Activated naive CD4-positive, alpha-beta T cell treated with Interleukin-2 at 50 U/mL for 16 hours (primary cell): ENCODE measurements around the gene CDKAL1.
"Not testable (repeated sequence)": the region's sequence is repeated elsewhere in the genome, so short reads cannot be mapped to it uniquely, and the experiment has no call there.

Experiments used
- DNase-seq: peaks from one replicate; pipeline ENCODE4 v3.0.0-alpha.2; 2020

CDKAL1 gene

DNA sequence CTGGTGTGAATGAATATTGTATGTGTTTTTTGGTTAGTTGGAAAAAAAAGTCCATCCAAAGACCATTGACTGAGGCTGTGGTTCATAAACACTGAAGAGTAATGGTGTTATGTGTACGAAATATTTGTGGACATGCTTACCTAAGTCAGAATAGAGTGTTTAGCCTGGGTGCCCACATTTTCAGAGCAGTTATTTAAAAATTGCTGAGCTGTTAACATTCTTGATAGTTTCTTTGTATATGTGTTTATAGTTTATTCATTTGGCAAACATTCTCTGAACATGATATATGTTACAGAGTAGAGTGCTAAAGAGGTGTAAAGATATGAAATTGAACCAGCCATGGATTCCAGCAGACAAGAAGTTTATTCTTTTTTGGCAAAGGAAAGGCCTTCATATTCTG is 20.6 kb downstream of the CDKAL1 start:
- DNase-seq: no peak

DNA sequence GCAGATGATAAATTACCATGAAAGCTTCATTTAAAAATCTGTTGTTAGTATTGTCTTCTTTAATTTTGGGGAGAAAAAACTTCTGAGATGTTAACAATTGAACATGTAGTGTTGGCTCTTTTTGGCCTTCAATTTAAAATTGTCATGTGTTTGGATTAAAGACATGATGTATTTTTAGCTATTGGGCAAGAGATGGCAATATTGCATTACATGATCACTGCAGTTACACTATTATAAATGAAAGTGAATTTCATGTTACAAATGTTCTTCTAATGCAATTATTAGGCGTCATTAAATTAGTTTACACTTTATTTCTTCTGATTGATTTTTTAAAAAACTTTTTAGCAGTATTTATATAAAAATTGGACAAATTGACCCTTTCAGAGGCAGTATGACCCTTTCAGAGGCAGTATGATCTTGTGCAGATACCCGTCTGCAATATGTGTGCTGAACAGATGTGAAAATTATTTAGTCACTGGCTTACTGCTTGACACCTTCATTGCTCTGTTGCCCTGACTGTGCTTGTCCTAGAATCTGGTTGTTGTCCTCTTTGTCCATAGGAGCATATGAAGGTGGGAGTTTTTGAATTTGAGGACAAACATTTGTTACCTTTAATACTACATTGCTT is 25.8 kb downstream of the CDKAL1 start:
- no peak for DNase-seq

DNA sequence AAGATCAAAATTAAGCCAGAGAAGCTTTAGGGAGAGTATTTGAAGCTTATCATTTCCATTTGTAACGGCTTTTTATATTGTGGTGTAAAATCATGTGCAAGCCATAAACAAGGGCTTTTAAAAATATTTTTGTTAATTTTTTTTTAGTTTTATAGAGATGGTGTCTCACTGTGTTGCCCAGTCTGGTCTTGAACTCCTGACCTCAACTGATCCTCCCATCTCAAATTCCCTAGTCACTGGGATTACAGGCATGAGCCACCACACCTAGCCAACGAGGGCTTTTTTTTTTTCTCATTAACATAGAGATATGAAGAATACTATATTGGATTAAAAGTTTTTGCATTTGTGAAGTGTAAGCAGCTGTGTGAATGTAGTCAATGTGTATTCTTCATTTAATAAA is 29.1 kb downstream of the CDKAL1 start:
- DNase-seq: no peak

DNA sequence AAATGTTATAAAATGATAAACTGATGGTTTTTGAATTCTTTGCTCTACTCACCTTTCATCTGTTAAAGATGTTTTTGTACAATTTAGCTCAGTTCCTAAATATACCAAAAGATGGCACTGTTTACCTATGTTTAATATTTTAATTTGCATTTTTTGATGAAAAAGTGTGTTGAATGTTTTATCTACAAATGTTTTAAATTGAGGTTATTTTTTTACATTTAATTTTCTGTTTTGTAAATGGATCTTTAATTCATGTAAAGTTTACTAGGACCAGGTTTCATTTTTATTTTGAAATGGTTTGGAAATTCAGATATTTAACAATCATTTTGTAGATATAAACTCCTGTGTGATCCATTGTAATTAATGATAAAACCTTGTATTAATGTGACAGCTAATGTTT is 30.0 kb downstream of the CDKAL1 start:
- no peak for DNase-seq

DNA sequence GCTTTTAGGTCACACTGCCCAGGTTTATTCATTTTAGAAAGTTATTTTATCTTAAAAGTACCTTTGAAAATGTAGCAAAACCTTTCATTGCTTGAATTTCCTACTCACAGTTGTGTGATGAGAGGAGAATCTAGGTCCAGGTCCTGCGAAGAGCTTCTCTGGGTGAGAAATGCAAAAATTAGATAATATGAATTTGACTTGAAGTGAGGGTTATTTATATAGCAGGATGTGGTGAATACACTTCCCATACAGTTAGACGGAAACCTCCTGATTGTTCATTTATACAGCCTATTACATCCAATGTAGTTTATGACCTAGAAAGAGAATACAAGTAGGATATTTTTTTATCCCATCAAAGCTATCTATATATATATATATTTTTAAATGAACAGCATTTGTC is 30.5 kb downstream of the CDKAL1 start:
- no peak for DNase-seq

DNA sequence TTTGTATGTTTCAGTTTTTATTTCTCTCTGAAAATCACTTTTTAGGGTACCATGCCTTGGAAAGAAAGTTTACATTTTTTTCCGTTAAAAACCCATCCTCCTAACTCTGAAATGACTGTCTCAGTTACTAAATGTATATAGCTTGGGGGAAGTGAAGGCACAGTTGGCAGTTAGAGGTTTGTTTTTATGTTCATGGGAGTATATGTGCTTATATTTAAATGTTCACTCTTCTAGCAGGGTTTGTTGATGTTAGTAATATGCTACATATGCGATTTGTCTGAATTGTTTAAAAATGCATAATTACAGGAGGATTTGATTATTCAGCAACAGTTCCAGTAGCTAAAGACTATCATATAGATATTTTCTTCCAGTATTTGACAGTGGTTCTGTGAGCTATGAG is 31.1 kb downstream of the CDKAL1 start:
- DNase-seq: no peak

DNA sequence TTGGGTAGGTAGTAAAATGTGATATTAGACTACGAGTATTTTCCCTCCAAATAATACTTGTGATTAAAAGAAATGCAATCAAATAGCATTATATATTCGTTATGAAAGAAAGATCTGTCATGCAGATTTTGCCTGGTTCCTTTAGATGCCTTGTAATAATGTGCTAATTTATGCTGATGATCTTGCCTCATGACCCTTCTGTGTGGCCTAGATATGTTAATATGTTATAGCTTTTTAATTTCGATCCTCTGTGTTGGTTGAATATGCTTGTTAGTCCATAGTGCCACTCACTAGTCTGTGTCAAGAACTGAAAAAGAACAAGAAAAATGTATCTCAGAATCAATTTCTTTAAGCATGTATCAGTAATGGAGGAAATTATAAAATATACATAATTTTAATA is 31.9 kb downstream of the CDKAL1 start:
- no peak for DNase-seq

DNA sequence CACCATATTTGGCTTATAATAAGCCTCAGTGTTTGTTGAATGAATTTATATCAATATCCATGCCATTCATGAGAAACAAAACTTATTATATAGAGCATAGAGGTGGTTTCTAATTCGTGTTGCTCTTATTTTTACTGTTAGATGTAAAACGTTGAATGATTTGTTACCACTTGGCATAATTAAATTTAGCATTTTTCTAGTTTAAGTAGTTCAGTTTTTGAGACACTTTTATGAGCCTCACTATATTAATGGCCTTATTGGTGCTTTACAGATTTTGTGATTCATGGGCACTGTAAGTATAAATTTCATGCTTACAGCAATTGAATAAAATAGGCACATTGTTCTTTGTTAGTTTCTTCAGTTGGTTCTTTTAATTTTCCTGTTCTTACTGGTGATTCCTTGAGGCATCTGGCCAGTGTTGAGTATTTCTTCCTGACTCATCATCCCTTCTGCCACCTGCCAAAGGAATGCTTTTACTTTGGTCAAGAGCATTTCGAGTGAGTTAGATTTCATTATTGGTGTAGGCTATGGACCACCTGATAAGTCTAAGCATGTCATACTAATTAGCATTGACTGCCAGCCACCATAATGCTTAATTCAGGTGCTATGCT is 34.8 kb downstream of the CDKAL1 start:
- DNase-seq: no peak

DNA sequence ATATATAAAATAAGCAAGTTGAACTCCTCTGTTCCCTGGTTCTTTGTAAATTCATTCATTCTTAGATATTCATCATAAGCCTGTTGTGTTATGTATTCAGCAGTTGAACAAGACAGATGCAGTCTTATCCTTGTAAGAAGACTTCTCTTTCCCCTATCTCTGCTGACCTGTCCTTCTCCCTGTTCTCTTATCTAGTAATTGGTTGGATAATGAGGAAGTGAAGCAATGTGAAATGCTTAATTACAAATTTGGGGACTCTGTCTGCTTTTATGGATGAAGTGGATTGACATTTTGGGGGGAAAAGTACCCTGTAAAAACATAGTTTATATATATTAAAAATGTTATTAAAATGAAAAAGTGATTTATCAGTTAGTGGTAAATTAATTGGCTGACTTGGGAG is 37.0 kb downstream of the CDKAL1 start:
- DNase-seq: no peak

DNA sequence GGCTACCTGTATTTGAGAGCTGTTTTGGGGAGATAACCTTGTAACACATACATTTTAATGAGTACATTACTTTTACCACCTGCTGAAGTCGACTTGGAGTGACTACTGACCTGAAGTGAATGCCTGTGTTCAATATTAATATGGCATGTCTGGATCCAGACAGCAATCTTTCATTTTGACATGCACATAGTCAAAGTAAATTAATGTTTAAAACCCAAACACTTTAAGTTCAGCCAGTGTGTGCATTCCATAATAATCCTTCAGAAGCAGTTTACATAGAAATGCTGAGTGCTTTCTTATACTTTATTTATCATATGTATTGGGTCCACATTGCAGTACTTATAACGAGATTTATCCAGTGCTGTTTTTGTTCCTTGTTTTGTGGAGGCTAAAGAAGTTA is 38.0 kb downstream of the CDKAL1 start:
- DNase-seq: no peak

DNA sequence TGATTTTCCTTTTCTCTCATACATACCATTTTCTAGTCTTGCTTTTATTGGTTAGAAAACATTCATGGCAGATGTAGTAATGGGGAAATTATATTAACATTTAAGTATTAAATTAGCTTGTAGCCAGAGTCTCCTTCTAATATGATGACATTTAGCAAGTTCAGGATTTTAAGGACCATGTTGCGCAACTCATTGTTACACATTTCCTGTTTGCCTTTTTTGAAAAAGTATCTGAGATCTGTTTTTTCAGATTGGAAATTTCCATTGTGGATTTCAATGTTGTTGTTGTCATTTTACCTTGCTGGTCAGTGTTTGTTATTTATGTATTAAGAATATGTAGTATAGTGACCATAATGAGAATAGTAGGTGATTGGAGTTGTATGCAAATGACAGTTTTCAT is 38.7 kb downstream of the CDKAL1 start:
- no peak for DNase-seq

DNA sequence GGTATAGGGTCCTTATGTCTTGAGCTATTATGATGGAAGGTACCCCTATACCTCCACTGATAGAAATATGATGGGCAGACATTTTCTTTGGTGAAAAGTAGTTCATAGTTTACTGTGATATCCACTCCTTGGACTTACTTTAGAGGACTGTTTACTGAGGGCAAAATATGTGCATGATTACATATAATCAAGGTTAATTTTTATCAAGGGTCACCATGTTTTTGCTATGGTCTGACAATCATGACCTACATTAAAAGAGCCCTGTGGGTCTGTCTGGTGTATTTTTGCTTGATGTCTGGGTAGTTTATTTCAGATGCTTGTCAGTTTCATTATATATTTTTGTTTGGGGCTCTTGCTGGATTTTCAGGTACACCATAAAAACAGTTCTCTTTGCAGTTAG is 40.1 kb downstream of the CDKAL1 start:
- no peak for DNase-seq

DNA sequence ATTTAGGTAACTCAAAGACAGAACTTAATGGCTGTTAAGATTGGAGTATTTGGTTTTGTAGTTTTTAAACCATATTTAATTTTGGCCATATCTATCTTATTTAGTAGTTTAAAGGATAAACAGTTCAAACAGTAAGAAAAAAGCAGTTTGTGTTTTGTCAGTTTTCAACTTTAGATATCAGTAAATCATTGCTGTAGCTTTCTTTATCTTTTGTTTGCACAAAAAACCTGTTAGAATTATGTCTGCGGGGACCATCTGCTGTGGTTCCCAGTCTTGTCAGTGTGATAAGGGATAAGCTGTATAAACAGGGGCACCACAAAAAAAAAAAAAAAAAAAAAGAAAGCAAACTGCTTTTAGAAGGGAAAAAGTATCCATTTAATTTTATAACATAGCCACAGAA is 40.9 kb downstream of the CDKAL1 start:
- no peak for DNase-seq

DNA sequence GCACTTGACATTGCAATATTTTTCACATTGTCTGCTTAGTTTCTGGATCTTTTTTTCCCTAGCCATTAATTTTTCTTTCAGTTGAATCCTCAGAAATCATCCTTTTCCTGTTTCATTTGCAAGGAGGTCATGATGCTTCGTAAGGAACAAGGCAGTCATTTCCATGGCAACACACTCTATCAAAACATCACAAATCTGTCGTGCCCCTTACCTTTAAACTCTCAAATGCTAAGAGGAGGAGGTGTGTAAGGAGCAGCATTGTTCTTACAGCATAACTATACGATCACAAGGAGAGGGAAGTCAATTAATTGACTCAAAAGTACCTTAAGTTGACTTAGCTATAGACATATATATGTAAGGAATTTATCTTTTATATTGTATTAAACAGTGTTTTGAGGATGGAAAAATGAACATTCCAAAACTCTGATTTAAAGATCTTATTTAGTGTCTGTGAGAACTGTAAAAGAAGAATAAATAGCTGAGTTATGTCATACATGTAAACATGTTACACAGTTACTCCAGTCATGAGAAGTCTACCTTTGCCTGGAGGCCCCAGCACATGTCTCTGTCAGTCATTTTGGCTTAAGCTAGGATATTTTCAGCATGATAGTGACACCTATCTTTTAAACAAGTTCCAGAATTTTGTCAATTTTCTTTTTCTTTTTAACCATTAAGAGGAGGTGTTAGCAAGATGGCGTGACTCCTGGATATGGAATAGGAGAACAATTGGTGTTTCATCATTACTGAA is 41.6 kb downstream of the CDKAL1 start:
- no peak for DNase-seq

DNA sequence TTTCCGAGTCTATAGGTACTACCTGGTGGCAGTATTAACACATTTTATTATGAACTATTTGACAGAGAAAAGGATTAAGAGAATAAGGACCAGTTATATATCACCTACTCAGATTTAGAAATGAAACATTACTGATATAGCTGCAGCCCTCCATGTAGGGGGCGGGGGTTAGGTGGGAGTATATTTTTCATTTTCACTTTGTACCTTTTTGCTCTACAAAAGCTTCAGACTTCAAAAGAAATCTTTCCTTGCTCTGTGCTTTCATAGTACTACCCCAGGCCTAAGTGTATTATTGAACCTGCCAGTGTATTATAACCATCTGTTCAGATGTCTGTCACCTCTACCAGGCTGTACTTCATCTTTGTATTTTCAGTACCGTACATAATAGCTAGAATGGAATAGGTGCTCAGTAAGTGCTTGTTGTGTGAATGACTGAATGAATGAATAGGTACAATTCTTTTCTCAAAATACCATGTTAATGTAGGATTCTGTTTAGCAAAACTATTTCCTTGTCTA is 43.0 kb downstream of the CDKAL1 start:
- DNase-seq: no peak

DNA sequence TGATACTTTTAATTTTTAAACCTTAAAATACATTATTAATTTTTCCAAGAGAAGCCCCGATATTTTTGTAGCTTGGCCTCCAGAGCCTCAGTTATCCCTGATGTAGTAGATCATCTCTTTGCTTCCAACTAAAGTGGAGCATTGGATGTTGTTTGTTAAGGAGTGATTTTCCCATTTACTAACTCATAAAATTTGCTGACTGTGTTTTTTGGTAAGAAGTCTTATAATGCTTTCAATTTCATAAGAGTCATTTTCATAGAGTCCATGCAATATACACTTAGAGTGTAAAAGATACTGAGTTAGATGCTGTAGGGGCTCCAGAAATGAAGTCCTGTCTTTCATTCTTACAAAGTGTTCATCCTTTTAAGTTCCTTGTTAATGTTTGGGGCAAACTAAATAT is 46.8 kb downstream of the CDKAL1 start:
- DNase-seq: no peak

DNA sequence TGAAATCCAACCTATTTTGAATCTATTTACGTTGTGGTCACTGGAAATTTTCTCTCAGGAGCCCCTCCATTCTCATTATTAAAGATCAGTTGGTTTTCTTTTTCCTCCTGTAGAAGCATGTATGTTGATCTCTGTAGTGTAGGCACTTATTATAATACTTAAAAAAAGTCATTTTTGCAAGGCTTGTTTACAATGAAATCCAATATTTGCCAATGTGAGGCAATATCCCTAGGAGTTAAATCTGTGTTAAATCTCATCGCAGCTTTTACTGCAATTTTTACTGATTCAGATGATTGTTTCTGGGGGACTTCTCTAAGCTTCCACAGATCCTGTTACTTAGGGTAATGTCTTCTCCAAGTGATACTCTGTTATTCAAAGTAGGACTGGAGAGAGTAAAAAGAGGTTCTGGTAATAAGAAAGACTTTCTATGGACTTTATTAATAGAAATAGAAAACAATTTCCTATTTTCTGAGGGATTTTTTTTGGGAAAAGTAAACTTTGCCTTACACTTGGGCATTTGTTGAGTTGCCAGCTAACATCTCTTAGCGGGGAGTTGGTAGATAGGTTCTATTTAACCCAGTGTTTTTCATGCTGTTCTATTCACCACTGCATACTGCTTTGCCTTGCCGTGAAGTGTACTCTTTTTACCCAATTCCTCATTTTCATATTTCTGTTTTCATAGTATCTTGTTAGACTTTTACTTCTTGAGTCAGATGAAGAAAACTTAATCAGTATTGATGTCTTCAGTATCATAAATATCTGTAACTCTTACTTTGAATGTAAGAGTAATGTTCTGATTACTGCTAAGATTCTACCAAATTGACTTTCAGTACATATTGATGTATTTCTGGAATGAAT is 48.6 kb downstream of the CDKAL1 start:
- no peak for DNase-seq

DNA sequence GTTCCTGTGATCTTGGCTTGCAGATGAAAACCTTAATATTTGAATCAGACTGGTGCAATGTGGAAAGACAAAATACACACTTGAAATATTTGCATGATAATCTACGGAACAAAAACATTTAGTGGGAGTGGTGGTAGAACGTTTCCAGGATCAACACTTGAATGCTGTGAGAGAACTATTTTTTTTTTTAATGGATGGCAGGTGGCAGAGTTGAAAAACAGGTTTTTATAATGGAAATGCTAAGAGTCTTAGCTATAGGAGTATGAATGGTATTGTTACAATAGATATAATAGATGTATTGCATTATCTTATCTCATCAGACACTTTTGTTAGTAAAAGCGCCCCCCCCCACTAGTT is 49.2 kb downstream of the CDKAL1 start:
- DNase-seq: no peak

DNA sequence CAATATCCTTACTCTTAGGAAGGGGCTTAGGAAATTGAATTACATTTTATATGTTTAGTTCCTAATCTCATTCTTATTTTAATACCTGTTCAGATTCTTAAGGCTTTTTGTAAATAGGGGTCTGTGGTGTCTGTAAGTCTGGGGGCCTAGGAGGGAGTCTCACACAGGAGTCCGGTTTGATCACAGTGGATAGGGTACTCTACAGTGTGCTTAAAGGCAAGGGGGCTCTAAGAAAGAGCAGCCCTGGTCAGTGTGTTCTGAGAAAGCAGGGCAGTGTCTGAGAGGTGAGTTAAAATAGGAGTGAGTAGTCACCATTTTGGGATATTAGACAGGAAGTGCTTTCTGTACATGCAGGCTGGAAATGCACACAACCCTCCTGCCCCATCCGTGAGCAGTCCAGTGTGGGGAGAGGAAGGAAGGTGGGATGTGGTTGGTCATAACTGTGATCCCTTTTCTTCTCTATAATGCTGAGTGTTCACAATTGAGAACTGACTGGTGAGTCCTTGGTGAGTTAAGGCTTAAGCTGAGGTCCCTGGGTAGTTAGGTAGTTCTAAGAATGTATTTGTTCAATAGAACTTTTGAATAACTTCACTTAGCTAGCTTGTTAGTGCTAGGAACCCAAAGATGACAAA is 50.0 kb downstream of the CDKAL1 start:
- DNase-seq: no peak

DNA sequence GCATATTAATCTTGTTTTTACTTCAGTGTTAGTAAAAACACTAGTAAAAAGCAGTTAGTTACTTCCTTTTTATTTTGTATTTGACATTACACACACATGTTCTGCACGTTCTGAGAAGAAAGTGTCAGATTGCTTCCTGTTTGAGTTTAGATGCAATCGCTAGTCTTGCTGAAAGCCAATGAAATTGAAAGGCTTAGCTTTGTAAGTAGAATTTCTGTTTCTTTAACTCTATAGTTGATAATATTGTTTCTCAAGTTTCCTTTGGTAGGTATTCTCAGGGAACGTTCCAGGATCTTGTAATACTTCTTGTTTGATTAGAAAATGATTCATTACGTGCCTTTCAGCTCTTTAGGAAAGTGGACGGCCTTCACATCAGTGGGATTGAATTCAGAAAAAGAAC is 55.0 kb downstream of the CDKAL1 start:
- no peak for DNase-seq

DNA sequence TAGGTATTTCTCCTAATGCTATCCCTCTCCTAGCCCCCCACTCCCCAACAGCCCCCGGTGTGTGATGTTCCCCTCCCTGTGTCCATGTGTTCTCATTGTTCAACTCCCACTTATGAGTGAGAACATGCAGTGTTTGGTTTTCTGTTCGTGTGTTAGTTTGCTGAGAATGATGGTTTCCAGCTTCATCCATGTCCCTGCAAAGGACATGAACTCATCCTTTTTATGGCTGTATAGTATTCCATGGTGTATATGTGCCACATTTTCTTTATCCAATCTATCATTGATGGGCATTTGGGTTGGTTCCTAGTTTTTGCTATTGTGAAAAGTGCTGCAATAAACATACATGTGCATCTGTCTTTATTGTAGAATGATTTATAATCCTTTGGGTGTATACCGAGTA is 56.2 kb downstream of the CDKAL1 start:
- DNase-seq: not testable (repeated sequence)

DNA sequence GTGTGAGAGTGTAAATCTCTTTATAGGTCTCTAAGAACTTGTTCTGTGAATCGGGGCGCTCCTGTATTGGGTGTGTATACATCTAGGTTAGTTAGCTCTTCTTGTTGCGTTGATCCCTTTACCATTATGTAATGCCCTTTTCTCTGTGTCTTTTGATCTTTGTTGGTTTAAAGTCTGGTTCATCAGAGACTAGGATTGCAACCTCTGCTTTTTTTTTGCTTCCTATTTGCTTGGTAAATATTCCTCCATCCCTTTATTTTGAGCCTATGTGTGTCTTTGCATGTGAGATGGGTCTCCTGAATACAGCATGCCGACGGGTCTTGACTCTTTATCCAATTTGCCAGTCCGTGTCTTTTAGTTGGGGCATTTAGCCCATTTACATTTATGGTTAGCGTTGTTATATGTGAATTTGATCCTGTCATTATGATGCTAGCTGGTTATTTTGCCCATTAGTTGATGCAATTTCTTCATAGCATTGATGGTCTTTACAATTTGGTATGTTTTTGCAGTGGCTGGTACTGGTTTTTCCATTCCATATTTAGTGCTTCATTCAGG is 60.1 kb downstream of the CDKAL1 start:
- DNase-seq: not testable (repeated sequence)
